Karpas-422 (cell line): Measurements from ENCODE around the gene TRAPPC14. TPM values are rescaled to one million over a fixed set of nuclear protein-coding genes. Genes with fewer than 3 reads are reported as not detected.
"Not testable (repeated sequence)": the region's sequence is repeated elsewhere in the genome, so short reads cannot be mapped to it uniquely, and the experiment has no call there.

ENCODE experiments used
- DNase-seq: peaks from one replicate; pipeline ENCODE4 v3.0.0-alpha.2; 2015
- H2AFZ ChIP-seq: fragments of 200-600 bp; sonication (generic); 2 replicates; pipeline ENCODE4 v1.6.1; 2014; ENCODE audit warnings: antibody characterized with exemption, low read length, mixed read lengths
- H3K27ac ChIP-seq: fragments of 200-600 bp; sonication (generic); 2 replicates; pipeline ENCODE4 v1.5.1; 2014; ENCODE audit warnings: mild to moderate bottlenecking, low read length, moderate library complexity
- H3K27me3 ChIP-seq: fragments of 200-600 bp; sonication (generic); 2 replicates; pipeline ENCODE4 v1.6.1; 2014; ENCODE audit warnings: low read length, mixed read lengths
- H3K36me3 ChIP-seq: fragments of 200-600 bp; sonication (generic); 2 replicates; pipeline ENCODE4 v1.6.1; 2014; ENCODE audit warnings: low read length, mixed read lengths; ENCODE audit not compliant: insufficient read depth
- H3K4me1 ChIP-seq: fragments of 200-600 bp; sonication (generic); 2 replicates; pipeline ENCODE4 v1.6.1; 2014; ENCODE audit warnings: mild to moderate bottlenecking, low read length, mixed read lengths
- H3K4me2 ChIP-seq: fragments of 200-600 bp; sonication (generic); 2 replicates; pipeline ENCODE4 v1.6.1; 2014; ENCODE audit warnings: low read length, low read depth, mild to moderate bottlenecking; ENCODE audit not compliant: poor library complexity, severe bottlenecking
- H3K4me3 ChIP-seq: fragments of 200-600 bp; sonication (generic); 2 replicates; pipeline ENCODE4 v1.5.1; 2014; ENCODE audit warnings: mild to moderate bottlenecking, antibody characterized with exemption, low read length, mixed read lengths
- H3K79me2 ChIP-seq: fragments of 200-600 bp; sonication (generic); 2 replicates; pipeline ENCODE4 v1.6.1; 2014; ENCODE audit warnings: mild to moderate bottlenecking, low read length, mixed read lengths
- H3K9ac ChIP-seq: fragments of 200-600 bp; sonication (generic); 2 replicates; pipeline ENCODE4 v1.6.0; 2014; ENCODE audit warnings: low read length
- H3K9me2 ChIP-seq: fragments of 200-600 bp; sonication (generic), shearing (Covaris generic); replicated peaks from 2 replicates; pipeline ENCODE4 v1.6.0; 2014; ENCODE audit warnings: mild to moderate bottlenecking, low read length, moderate library complexity; ENCODE audit not compliant: insufficient read depth
- H3K9me3 ChIP-seq: fragments of 300-700, 200-600 bp; sonication (generic); 2 replicates; pipeline ENCODE4 v1.6.1; 2014; ENCODE audit warnings: low read length, mixed read lengths
- H4K20me1 ChIP-seq: fragments of 200-600 bp; sonication (generic); 2 replicates; pipeline ENCODE4 v1.6.1; 2014; ENCODE audit warnings: mild to moderate bottlenecking, antibody characterized with exemption, low read length, low read depth; ENCODE audit not compliant: insufficient read depth
- total RNA-seq: library from RNA; depleted of rRNA; stranded (reverse); fragments of >200 nt; shearing (Covaris generic); gene quantifications from 2 replicates; pipeline ENCODE4 v1.2.3, GENCODE V29; 2014; ENCODE audit warnings: low replicate concordance; rRNA removed

The TRAPPC14 gene, protein sequence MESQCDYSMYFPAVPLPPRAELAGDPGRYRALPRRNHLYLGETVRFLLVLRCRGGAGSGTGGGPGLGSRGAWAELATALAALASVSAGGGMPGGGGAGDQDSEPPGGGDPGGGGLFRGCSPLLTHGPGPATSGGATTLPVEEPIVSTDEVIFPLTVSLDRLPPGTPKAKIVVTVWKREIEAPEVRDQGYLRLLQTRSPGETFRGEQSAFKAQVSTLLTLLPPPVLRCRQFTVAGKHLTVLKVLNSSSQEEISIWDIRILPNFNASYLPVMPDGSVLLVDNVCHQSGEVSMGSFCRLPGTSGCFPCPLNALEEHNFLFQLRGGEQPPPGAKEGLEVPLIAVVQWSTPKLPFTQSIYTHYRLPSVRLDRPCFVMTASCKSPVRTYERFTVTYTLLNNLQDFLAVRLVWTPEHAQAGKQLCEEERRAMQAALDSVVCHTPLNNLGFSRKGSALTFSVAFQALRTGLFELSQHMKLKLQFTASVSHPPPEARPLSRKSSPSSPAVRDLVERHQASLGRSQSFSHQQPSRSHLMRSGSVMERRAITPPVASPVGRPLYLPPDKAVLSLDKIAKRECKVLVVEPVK
- total RNA-seq: 15.8 and 23.3 TPM in 2 replicates

DNA sequence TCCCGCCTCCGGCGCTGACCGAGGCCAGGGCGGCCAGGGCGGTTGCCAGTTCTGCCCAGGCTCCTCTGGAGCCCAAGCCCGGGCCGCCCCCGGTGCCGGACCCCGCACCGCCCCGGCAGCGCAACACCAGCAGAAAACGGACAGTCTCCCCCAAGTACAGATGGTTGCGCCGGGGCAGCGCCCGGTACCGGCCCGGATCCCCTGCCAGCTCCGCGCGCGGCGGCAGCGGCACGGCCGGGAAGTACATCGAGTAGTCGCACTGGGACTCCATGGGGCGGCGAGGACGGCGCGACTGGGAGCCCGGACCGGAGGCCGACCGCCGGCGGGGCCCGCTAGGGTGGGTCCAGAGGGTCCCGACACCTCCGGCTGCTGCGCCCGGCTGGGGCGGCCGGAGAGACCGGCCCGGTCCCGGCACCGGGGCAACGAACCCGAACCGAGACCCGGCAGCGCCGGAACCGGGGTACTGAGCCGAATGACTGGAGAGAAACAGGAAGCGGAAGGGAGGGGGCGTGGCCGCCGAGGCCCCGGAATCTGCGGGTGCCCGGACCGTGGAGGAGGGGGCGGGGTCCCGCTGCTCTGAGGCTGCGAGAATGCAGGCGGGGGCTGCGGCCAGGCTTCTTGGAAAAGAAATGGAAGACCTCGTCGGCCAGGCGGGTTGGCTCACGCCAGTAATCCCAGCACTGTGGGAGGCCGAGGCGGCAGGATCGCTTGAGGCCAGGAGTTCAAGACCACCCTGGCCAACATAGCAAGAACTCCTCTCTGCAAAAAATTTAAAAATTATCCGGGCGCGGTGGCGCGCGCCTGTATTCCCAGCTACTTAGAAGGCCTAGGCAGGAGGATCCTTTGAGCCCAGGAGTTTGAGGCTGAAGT, at the start of gene TRAPPC14:
TSS of gene TRAPPC14 (minus strand) at position 495 of the 870 bp plus-strand sequence. CDS start at position 271, 224 bp downstream.
- Histone ChIP-seq H2AFZ (peak within 1 kb of the TSS; percentile 69; the same call in 1 of the 2 replicates), H3K27ac (peak within 1 kb of the TSS; percentile 54), H3K9me2 (no peaks in the 10 kb centered on the region), H3K4me1 (peaks cover 23% of the 10 kb centered on the region), H3K27me3 (no peaks in the 10 kb centered on the region), H3K4me3 (peak within 1 kb of the TSS; percentile 100), H3K9me3 (no peaks in the 10 kb centered on the region), H3K9ac (peak within 1 kb of the TSS; percentile 95), H4K20me1 (peaks cover 12% of the 10 kb centered on the region; the same call in 1 of the 2 replicates), H3K79me2 (peaks cover 17% of the 10 kb centered on the region), H3K4me2 (peak within 1 kb of the TSS; percentile 90), H3K36me3 (peaks cover 6% of the 10 kb centered on the region)
- peak; percentile 93 for DNase-seq

DNA sequence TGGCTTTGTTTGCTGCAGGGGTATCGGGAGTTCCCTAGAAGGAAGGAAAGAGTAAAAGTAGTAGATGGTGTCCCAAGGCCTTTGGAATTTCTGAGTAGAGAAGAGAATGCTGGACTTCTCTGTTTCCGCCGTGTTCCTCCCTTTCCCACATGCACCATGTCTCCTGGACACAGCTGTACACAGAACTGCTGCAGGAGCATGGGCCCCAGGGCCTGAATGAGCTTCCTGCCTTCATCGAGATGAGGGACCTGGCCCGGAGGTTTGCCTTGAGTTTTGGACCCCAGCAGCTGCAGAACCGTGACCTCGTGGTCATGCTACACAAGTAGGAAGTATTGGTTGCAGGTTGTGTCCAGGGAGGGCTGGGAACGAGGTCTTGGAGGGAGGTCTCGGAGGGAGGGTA, 45.9 kb upstream of the TRAPPC14 start:
- H3K9me2 ChIP-seq: no peaks in the 10 kb centered on the region
- no peaks in the 10 kb centered on the region for H3K27me3 ChIP-seq
- H3K27ac ChIP-seq: no peak overlapping the region
- no peak overlapping the region for H3K9ac ChIP-seq
- no peaks in the 10 kb centered on the region for H3K79me2 ChIP-seq
- H3K9me3 ChIP-seq: no peaks in the 10 kb centered on the region
- H3K4me3 ChIP-seq: no peak overlapping the region
- DNase-seq: no peak
- H3K4me2 ChIP-seq: no peak overlapping the region
- H4K20me1 ChIP-seq: no peaks in the 10 kb centered on the region
- peaks cover 6% of the 10 kb centered on the region for H3K4me1 ChIP-seq
- no peaks in the 10 kb centered on the region for H3K36me3 ChIP-seq
- no peak overlapping the region for H2AFZ ChIP-seq

- Histone ChIP-seq H3K9ac (no peak overlapping the region), H4K20me1 (no peaks in the 10 kb centered on the region), H3K36me3 (no peaks in the 10 kb centered on the region), H3K4me2 (no peak overlapping the region), H3K9me2 (no peaks in the 10 kb centered on the region), H3K9me3 (no peaks in the 10 kb centered on the region), H3K4me1 (peaks cover 6% of the 10 kb centered on the region), H3K27me3 (no peaks in the 10 kb centered on the region), H3K4me3 (no peak overlapping the region), H3K79me2 (no peaks in the 10 kb centered on the region), H2AFZ (no peak overlapping the region), H3K27ac (no peak overlapping the region)
- no peak for DNase-seq
Observed at GRCh38 chr7:100200693-100201092, 42.2 kb upstream of the TRAPPC14 start.

DNA sequence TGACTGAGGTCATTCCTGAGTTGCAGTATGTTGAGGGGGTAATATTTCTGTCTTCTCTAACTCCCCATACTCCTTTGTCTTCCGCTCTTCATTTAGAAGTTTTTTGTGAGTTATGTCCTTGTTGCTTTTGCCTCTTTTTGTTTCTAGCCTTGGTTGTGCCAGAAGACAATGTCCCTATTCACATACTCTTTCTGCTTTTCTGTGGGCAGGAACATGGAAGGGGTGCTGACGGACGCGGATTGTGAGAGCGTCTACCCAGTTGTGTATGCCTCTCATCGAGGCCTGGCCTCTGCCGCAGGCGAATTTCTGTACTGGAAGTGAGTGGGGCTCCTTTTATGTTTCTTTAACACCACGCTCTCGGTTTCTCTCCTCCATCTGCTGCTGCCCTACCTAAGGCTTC, 39.7 kb upstream of the TRAPPC14 start:
- H3K27me3 ChIP-seq: no peaks in the 10 kb centered on the region
- no peak overlapping the region for H3K27ac ChIP-seq
- H3K4me1 ChIP-seq: peaks cover 6% of the 10 kb centered on the region
- no peak overlapping the region for H3K4me2 ChIP-seq
- no peaks in the 10 kb centered on the region for H4K20me1 ChIP-seq
- no peak overlapping the region for H3K9ac ChIP-seq
- H3K36me3 ChIP-seq: no peaks in the 10 kb centered on the region
- no peak overlapping the region for H3K4me3 ChIP-seq
- H3K9me2 ChIP-seq: no peaks in the 10 kb centered on the region
- no peaks in the 10 kb centered on the region for H3K9me3 ChIP-seq
- no peak overlapping the region for H2AFZ ChIP-seq
- H3K79me2 ChIP-seq: no peaks in the 10 kb centered on the region
- DNase-seq: no peak

DNA sequence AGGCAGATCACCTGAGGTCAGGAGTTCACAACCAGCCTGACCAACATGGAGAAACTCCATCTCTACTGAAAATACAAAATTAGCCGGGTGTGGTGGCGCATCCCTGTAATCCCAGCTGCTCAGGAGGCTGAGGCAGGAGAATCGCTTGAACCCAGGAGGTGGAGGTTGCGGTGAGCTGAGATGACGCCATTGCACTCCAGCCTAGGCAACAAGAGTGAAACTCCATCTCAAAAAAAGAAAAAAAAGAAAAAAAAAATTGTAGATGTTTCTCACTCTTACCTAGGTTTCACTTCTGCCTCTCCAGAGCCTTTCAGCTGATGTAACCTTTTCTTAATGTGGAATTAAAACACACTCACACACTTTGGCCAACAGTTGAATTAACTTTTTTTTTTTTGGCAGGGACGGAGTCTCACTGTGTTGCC, 37.4 kb upstream of the TRAPPC14 start:
- not testable (repeated sequence) for H3K36me3 ChIP-seq, H3K9me3 ChIP-seq, H3K27ac ChIP-seq, H3K9ac ChIP-seq, DNase-seq, H2AFZ ChIP-seq, H3K27me3 ChIP-seq, H3K4me2 ChIP-seq, H3K4me3 ChIP-seq, H3K79me2 ChIP-seq, H3K9me2 ChIP-seq, H4K20me1 ChIP-seq
- H3K4me1 ChIP-seq: peaks cover 17% of the 10 kb centered on the region

- Histone ChIP-seq H3K4me3 (no peak overlapping the region), H3K27me3 (no peaks in the 10 kb centered on the region), H3K9me3 (no peaks in the 10 kb centered on the region), H3K36me3 (no peaks in the 10 kb centered on the region), H3K4me2 (no peak overlapping the region), H3K79me2 (no peaks in the 10 kb centered on the region), H3K27ac (no peak overlapping the region), H2AFZ (no peak overlapping the region), H3K9me2 (no peaks in the 10 kb centered on the region), H3K4me1 (peaks cover 21% of the 10 kb centered on the region), H4K20me1 (no peaks in the 10 kb centered on the region), H3K9ac (no peak overlapping the region)
- no peak for DNase-seq
Observed at GRCh38 chr7:100195222-100195621, 36.7 kb upstream of the TRAPPC14 start.

DNA sequence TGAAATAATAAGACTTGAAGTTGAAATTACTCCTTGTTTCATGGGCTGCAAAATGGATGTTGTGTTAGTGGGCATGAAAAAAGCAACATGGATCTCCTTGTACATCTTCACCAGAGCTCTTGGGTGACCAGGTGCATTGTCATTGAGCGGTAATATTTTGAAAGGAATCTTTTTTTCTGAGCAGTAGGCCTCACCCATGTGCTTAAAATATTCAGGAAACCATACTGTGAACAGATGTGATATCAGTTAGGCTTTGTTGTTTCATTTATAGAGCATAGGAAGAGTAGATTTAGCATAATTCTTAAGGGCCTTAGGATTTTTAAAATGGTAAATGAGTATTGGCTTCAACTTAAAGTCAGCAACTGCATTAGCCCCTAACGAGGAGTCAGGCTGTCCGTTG, 34.4 kb upstream of the TRAPPC14 start:
- no peak overlapping the region for H3K4me2 ChIP-seq
- H3K9me3 ChIP-seq: no peaks in the 10 kb centered on the region
- H4K20me1 ChIP-seq: no peaks in the 10 kb centered on the region
- no peak overlapping the region for H3K27ac ChIP-seq
- no peak overlapping the region for H3K4me3 ChIP-seq
- H3K27me3 ChIP-seq: no peaks in the 10 kb centered on the region
- H2AFZ ChIP-seq: no peak overlapping the region
- no peak for DNase-seq
- no peaks in the 10 kb centered on the region for H3K79me2 ChIP-seq
- no peaks in the 10 kb centered on the region for H3K9me2 ChIP-seq
- H3K4me1 ChIP-seq: peaks cover 20% of the 10 kb centered on the region
- no peaks in the 10 kb centered on the region for H3K36me3 ChIP-seq
- no peak overlapping the region for H3K9ac ChIP-seq
